Neural cell (in vitro differentiated cells): ENCODE data around the gene RNF213. TPM values are rescaled to one million over a fixed set of nuclear protein-coding genes. Genes with fewer than 3 reads are reported as not detected.

ENCODE experiments used
- H2AFZ ChIP-seq: fragments of 200-600, 300-800 bp; sonication (generic), shearing (Covaris generic); 2 replicates; pipeline ENCODE4 v1.6.0; 2014; ENCODE audit warnings: low read depth, mild to moderate bottlenecking, antibody characterized with exemption, low read length, moderate library complexity
- H3F3A ChIP-seq: fragments of 200-600 bp; shearing (Covaris generic); 2 replicates; pipeline ENCODE4 v1.6.1; 2016; ENCODE audit warnings: mild to moderate bottlenecking, moderate library complexity, mixed read lengths, antibody characterized with exemption, low read length; ENCODE audit not compliant: insufficient read depth, poor library complexity, severe bottlenecking
- H3K27ac ChIP-seq: fragments of 200-600, 300-800 bp; sonication (generic), shearing (Covaris generic); 2 replicates; pipeline ENCODE4 v1.5.1; 2014; ENCODE audit warnings: mild to moderate bottlenecking, low read length, moderate library complexity
- H3K27me3 ChIP-seq: fragments of 300-800, 200-600 bp; sonication (generic), shearing (Covaris generic); 2 replicates; pipeline ENCODE4 v1.6.0; 2014; ENCODE audit warnings: mild to moderate bottlenecking, low read depth, low read length, moderate library complexity; ENCODE audit not compliant: insufficient read depth
- H3K36me3 ChIP-seq: fragments of 300-800, 200-600 bp; sonication (generic), shearing (Covaris generic); 2 replicates; pipeline ENCODE4 v1.5.1; 2014; ENCODE audit warnings: mild to moderate bottlenecking, antibody characterized with exemption, low read length, moderate library complexity; ENCODE audit not compliant: insufficient read depth
- H3K4me2 ChIP-seq: fragments of 300-800, 200-600 bp; sonication (generic), shearing (Covaris generic); 2 replicates; pipeline ENCODE4 v1.6.0; 2014; ENCODE audit warnings: mild to moderate bottlenecking, low read length
- H3K4me3 ChIP-seq: fragments of 300-800, 200-600 bp; sonication (generic), shearing (Covaris generic); 2 replicates; pipeline ENCODE4 v1.5.1; 2014; ENCODE audit warnings: mild to moderate bottlenecking, low read length, moderate library complexity
- H3K79me2 ChIP-seq: fragments of 200-600 bp; shearing (Covaris generic); replicated peaks from 2 replicates; pipeline ENCODE4 v1.6.0; 2014; ENCODE audit warnings: mild to moderate bottlenecking, low read length, moderate library complexity; ENCODE audit not compliant: insufficient read depth
- H3K9ac ChIP-seq: fragments of 300-800, 200-600 bp; sonication (generic), shearing (Covaris generic); 2 replicates; pipeline ENCODE4 v1.6.1; 2016; ENCODE audit warnings: mild to moderate bottlenecking, low read length, mixed read lengths
- H3K9me2 ChIP-seq: fragments of 200-600 bp; shearing (Covaris generic); 2 replicates; pipeline ENCODE4 v1.6.1; 2016; ENCODE audit warnings: mild to moderate bottlenecking, low read length, mixed read lengths; ENCODE audit not compliant: insufficient read depth
- H3K9me3 ChIP-seq: fragments of 200-600, 300-800 bp; sonication (generic), shearing (Covaris generic); 2 replicates; pipeline ENCODE4 v1.6.1; 2016; ENCODE audit warnings: mild to moderate bottlenecking, mixed run types, low read length, moderate library complexity, mixed read lengths
- H4K20me1 ChIP-seq: fragments of 200-600 bp; shearing (Covaris generic); 2 replicates; pipeline ENCODE4 v1.6.1; 2016; ENCODE audit warnings: mild to moderate bottlenecking, mixed run types; ENCODE audit not compliant: insufficient read depth
- CTCF ChIP-seq: fragments of 450-650 bp; IDR thresholded peaks from 2 replicates; pipeline ENCODE4 v1.5.1; 2014; ENCODE audit warnings: antibody characterized with exemption, mild to moderate bottlenecking, moderate library complexity; ENCODE audit not compliant: poor library complexity, severe bottlenecking
- EP300 ChIP-seq: fragments of 450-650 bp; conservative IDR thresholded peaks from 2 replicates; pipeline ENCODE4 v1.6.1; 2014; ENCODE audit warnings: antibody characterized with exemption, mild to moderate bottlenecking, moderate library complexity; ENCODE audit not compliant: poor library complexity, severe bottlenecking
- EZH2 ChIP-seq: fragments of 200-600, 300-800 bp; shearing (Covaris generic), sonication (generic); IDR thresholded peaks from 2 replicates; pipeline ENCODE4 v1.6.1; 2014; ENCODE audit warnings: antibody characterized with exemption, low read length, borderline replicate concordance, mild to moderate bottlenecking; ENCODE audit not compliant: insufficient read depth, poor library complexity, severe bottlenecking
- MXI1 ChIP-seq: fragments of 450-650 bp; conservative IDR thresholded peaks from 2 replicates; pipeline ENCODE4 v1.6.1; 2014; ENCODE audit warnings: antibody characterized with exemption, mild to moderate bottlenecking; ENCODE audit not compliant: poor library complexity, severe bottlenecking
- POLR2AphosphoS5 ChIP-seq: IDR thresholded peaks from 2 replicates; pipeline ENCODE4 v1.6.1; 2012
- RAD21 ChIP-seq: fragments of 450-650 bp; conservative IDR thresholded peaks from 2 replicates; pipeline ENCODE4 v1.6.1; 2014; ENCODE audit warnings: antibody characterized with exemption, mild to moderate bottlenecking, moderate library complexity
- REST ChIP-seq: IDR thresholded peaks from 2 replicates; pipeline ENCODE4 v1.6.1; 2012; ENCODE audit warnings: borderline replicate concordance
- SMC3 ChIP-seq: fragments of 450-650 bp; conservative IDR thresholded peaks from 2 replicates; pipeline ENCODE4 v1.6.1; 2014; ENCODE audit warnings: antibody characterized with exemption, mild to moderate bottlenecking, moderate library complexity; ENCODE audit not compliant: poor library complexity
- TAF1 ChIP-seq: IDR thresholded peaks from 2 replicates; pipeline ENCODE4 v1.6.1; 2012; ENCODE audit warnings: low read depth
- polyA plus RNA-seq: library from polyadenylated mRNA; depleted of rRNA; stranded (reverse); fragments of >200 nt; gene quantifications from 2 replicates; pipeline ENCODE4 v1.2.3, GENCODE V29; 2014

The RNF213 gene
- polyA plus RNA-seq, 1 donor from 2014 or later: 1.5 TPM

GRCh38 chr17:80354336-80354735 is 93.7 kb downstream of the RNF213 start:
- Histone ChIP-seq H2AFZ (no peak overlapping the region), H3K27me3 (no peaks in the 10 kb centered on the region), H3K9me3 (no peaks in the 10 kb centered on the region), H3K4me3 (no peak overlapping the region), H3K27ac (no peak overlapping the region), H3K9ac (no peak overlapping the region), H3K4me2 (no peak overlapping the region), H3K36me3 (no peaks in the 10 kb centered on the region), H3F3A (no peaks in the 10 kb centered on the region), H3K79me2 (no peaks in the 10 kb centered on the region), H4K20me1 (no peaks in the 10 kb centered on the region), H3K9me2 (no peaks in the 10 kb centered on the region)
- TF ChIP-seq EZH2 (no peak), EP300 (no peak), POLR2AphosphoS5 (no peak), SMC3 (no peak), CTCF (no peak), REST (no peak), MXI1 (no peak), TAF1 (no peak), RAD21 (no peak)

GRCh38 chr17:80356231-80356856 is 95.7 kb downstream of the RNF213 start:
- Histone ChIP-seq H3K4me2 (no peak overlapping the region), H4K20me1 (no peaks in the 10 kb centered on the region), H3K4me3 (no peak overlapping the region), H3K9ac (no peak overlapping the region), H3K36me3 (no peaks in the 10 kb centered on the region), H3K27ac (no peak overlapping the region), H3F3A (no peaks in the 10 kb centered on the region), H3K27me3 (no peaks in the 10 kb centered on the region), H3K79me2 (no peaks in the 10 kb centered on the region), H3K9me3 (no peaks in the 10 kb centered on the region), H3K9me2 (no peaks in the 10 kb centered on the region), H2AFZ (no peak overlapping the region)
- no peak for TF ChIP-seq EZH2
- TF ChIP-seq EP300: no peak
- TF ChIP-seq SMC3: no peak
- no peak for TF ChIP-seq CTCF
- TF ChIP-seq REST: no peak
- TF ChIP-seq RAD21: no peak
- TF ChIP-seq MXI1: no peak
- no peak for TF ChIP-seq POLR2AphosphoS5
- TF ChIP-seq TAF1: no peak
